ENCODE data around the gene PIH1D1. TPM values are rescaled to one million over a fixed set of nuclear protein-coding genes. Genes with fewer than 3 reads are reported as not detected.

Gene PIH1D1
- total and polyA plus RNA-seq, 2 of the 8 experiments (the other 6 are each of a cell fraction or from before 2014, with no cell fraction given) = 146 to 195 TPM

DNA sequence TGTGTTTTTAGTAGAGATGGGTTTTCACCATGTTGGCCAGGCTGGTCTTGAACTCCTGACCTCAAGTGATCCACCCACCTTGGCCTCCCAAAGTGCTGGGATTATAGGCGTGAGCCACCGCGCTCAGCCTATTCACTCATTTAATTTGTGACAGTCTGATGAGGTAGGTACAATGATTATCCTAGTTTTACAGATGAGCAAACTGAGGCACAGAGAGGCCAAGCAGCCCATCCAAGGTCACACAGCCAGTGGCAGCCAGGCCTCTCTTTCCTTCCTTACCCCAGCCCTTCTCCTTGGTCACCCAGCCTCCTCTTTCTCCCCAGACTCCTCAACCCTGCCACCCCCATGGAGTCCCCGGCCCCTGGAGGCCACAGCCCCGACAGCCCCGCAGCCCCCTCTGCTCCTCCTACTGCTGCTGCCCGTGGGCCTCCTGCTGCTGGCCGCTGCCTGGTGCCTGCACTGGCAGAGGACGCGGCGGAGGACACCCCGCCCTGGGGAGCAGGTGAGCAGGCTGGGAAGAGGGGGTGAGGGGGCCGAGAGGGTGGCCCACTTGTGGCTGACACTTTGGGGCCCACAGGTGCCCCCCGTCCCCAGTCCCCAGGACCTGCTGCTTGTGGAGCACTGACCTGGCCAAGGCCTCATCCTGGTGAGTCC lies 28.5 kb upstream of the PIH1D1 start (continued):
- TF ChIP-seq SAP30 (IDR thresholded peaks at IDR 0.05; ENCODE audit: insufficient read depth, insufficient replicate concordance, low read length) = no peak
- TF ChIP-seq TCF12 (IDR thresholded peaks at IDR 0.05; ENCODE audit: low read depth, low read length) = no peak
- no peak for TF ChIP-seq GTF2F1 (IDR thresholded peaks at IDR 0.05; ENCODE audit: borderline replicate concordance, low read depth, low read length)
- no peak for TF ChIP-seq CBX5 (IDR thresholded peaks at IDR 0.05; ENCODE audit: low read depth, low read length)

Data from H1 (cell line).